ENCODE measurements around the gene RCAN1. TPM values are rescaled to one million over a fixed set of nuclear protein-coding genes. Genes with fewer than 3 reads are reported as not detected.

The RCAN1 gene
- total and polyA plus RNA-seq, 2 of the 8 experiments (the other 6 are each of a cell fraction or from before 2014, with no cell fraction given) = 1.7 to 6.4 TPM

GRCh38 chr21:34502480-34503106, 112.3 kb downstream of the RCAN1 start:
- H3K36me3 ChIP-seq (ENCODE audit: control insufficient read depth in 2 of 4, insufficient read depth in 4 of 4, low read length in 3 of 4) = no peaks in the 10 kb centered on the region
- H2AFZ ChIP-seq (ENCODE audit: low read length) = no peak overlapping the region
- H2BK5ac ChIP-seq (ENCODE audit: low read depth, low read length) = no peak overlapping the region
- no peak overlapping the region for H2BK12ac ChIP-seq (ENCODE audit: low read depth, low read length)
- 83% methylated on average over 3 of the region's 3 CpGs; no CpG with 5 or more reads in 1 of the 2 experiments for WGBS, 2 experiments (ENCODE audit: extremely low coverage in 1 of 2, insufficient coverage in 1 of 2, insufficient read length in 1 of 2, insufficient replicate concordance in 2 of 2, low coverage in 1 of 2, low lambda C conversion rate in 2 of 2, missing lambda C conversion rate in 1 of 2)
- no peak overlapping the region for H3K18ac ChIP-seq (ENCODE audit: extremely low read depth, low read length)
- POLR2A ChIA-PET (ENCODE audit: partially characterized antibody) = no interaction called here
- H4K8ac ChIP-seq (ENCODE audit: extremely low read depth, insufficient read depth, low read length) = no peak overlapping the region
- H3K79me1 ChIP-seq (ENCODE audit: low read depth, low read length) = no peaks in the 10 kb centered on the region
- H4K91ac ChIP-seq (replicated peaks; ENCODE audit: insufficient read length, low read length) = no peak overlapping the region
- no peak overlapping the region for H2BK120ac ChIP-seq (replicated peaks; ENCODE audit: low read depth, low read length)
- FAIRE-seq (no peak), DNase-seq (ENCODE audit: low read depth in 1 of 2, low spot score in 2 of 2) (no peak)
- H3K4me1 ChIP-seq (replicated peaks in 1 of 4; ENCODE audit: control insufficient read depth in 3 of 4, insufficient read depth in 4 of 4, low read length in 3 of 4) = no peaks in the 10 kb centered on the region
- no peak overlapping the region for H2BK15ac ChIP-seq (ENCODE audit: low read length)
- H4K5ac ChIP-seq (ENCODE audit: insufficient read length, low read depth, low read length) = no peak overlapping the region
- no peak overlapping the region for H3K56ac ChIP-seq (replicated peaks; ENCODE audit: insufficient read length, low read depth, low read length)
- H2AK5ac ChIP-seq (ENCODE audit: low read depth, low read length) = no peak overlapping the region
- H3K79me2 ChIP-seq (ENCODE audit: control insufficient read depth in 1 of 2, insufficient read depth in 2 of 2, low read length in 2 of 2) = no peaks in the 10 kb centered on the region
- no peaks in the 10 kb centered on the region for H4K20me1 ChIP-seq (replicated peaks in 1 of 2; ENCODE audit: control insufficient read depth in 1 of 2, insufficient read depth in 2 of 2, low read length in 2 of 2)
- no peak overlapping the region for H3K4me2 ChIP-seq (ENCODE audit: insufficient read depth in 1 of 2, low read depth in 2 of 2, low read length in 2 of 2)
- no peak overlapping the region for H3K4me3 ChIP-seq (ENCODE audit: extremely low read depth in 1 of 4, insufficient read depth in 2 of 4, low read depth in 3 of 4, low read length in 4 of 4)
- no peak overlapping the region for H3K27ac ChIP-seq (ENCODE audit: low read depth, low read length)
- H3K27me3 ChIP-seq (replicated peaks in 1 of 4; ENCODE audit: control insufficient read depth in 3 of 4, extremely low read depth in 1 of 4, insufficient read depth in 3 of 4, low read length in 3 of 4) = no peaks in the 10 kb centered on the region
- no peak overlapping the region for H3K9ac ChIP-seq (replicated peaks in 1 of 4; ENCODE audit: extremely low read depth in 1 of 4, low read depth in 3 of 4, low read length in 3 of 4)
- no peaks in the 10 kb centered on the region for H3K23me2 ChIP-seq (ENCODE audit: low read depth, low read length)
- no peak overlapping the region for H2BK20ac ChIP-seq (ENCODE audit: low read length)
- no peak overlapping the region for H3K23ac ChIP-seq (ENCODE audit: insufficient read length)
- H3K9me3 ChIP-seq (ENCODE audit: insufficient read depth in 2 of 2, low read depth in 1 of 2, low read length in 1 of 2) = no peaks in the 10 kb centered on the region
- no peak overlapping the region for H3K14ac ChIP-seq (ENCODE audit: insufficient read length)
- CTCF ChIA-PET (ENCODE audit: partially characterized antibody) = interaction anchor here (0.5 to 13.5 kb wide), 11 partner anchors 8 to 221 kb away, joined by 3 to 131 read pairs (median 5); no protein-coding TSS in a partner anchor
- H3K4ac ChIP-seq (replicated peaks; ENCODE audit: insufficient read length, low read depth, low read length) = no peak overlapping the region
- TF ChIP-seq KDM5A (IDR thresholded peaks at IDR 0.05; ENCODE audit: low read length) (no peak), KDM4A (IDR thresholded peaks at IDR 0.05; ENCODE audit: low read depth, low read length, severe bottlenecking) (no peak), PHF8 (conservative IDR thresholded peaks at IDR 0.05; ENCODE audit: low read depth, low read length) (no peak), RBBP5 (IDR thresholded peaks at IDR 0.05; ENCODE audit: borderline replicate concordance, low read depth, low read length) (no peak)
